HG02943 (cell line): ENCODE measurements around the gene VWA7.

Source experiments
- ATAC-seq: cut with Tn5 transposase; IDR thresholded peaks from one replicate; pipeline ENCODE4 v1.9.1; 2021; ENCODE audit warnings: mild to moderate bottlenecking, low read depth, moderate library complexity; ENCODE audit not compliant: unreplicated experiment

Gene VWA7

DNA sequence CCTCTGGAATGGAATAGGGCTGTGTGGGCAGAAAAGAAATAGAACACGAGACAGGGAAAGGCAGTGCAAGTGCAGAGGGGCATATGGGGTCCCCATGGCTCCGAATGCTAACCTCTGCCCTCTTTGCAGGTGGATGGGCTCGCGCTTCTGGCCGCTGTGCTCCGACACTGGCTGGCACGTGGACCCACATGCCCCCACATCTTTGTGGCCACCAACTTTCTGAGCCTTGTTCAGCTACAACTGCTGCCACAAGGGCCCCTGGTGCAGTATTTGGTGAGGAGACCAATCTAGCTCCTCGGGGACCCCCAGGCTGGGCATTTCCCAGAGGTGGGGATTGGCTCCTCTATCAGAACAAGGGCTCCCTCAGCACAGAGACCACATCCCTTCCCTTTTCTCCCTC is 15.8 kb downstream of the VWA7 start:
- no peak for ATAC-seq

DNA sequence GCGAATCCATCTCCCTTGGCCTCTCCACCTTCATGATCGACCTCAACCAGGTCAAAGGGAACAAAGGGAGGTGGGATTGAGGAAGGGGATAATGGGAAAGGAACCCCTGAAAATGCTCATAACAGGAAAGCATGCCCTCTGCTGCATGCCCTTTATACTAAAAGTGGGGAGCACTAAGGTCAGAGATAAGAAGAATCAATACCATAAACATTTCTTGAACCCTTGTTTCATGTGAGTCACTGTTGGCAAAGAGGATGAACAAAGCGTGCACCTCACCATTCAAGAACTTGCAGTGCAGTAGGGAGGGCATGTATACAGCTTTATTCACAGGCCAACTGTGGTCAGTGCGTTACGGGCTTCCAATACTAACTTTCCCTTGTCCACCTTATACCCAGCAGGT is 16.3 kb downstream of the VWA7 start:
- no peak for ATAC-seq

DNA sequence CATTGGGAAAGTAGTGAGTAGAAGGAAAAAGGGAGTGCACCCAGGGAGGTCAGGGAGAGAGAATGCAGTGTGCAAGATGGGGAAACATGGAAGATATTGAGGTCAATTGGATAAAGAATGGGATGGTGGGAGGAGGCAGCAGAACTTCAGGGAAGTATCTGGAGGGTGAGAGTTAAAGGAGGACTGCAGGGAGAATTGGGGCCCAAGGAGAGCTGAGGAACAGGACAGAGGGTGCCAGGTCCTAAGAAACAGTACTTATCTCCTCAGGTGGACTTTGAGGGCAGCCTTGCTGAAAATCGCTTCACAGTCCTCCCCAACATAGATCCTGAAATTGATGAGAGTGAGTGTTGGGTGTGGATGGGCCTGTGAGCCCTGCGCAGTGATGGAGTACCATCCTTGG is 18.8 kb downstream of the VWA7 start:
- ATAC-seq, result no peak

DNA sequence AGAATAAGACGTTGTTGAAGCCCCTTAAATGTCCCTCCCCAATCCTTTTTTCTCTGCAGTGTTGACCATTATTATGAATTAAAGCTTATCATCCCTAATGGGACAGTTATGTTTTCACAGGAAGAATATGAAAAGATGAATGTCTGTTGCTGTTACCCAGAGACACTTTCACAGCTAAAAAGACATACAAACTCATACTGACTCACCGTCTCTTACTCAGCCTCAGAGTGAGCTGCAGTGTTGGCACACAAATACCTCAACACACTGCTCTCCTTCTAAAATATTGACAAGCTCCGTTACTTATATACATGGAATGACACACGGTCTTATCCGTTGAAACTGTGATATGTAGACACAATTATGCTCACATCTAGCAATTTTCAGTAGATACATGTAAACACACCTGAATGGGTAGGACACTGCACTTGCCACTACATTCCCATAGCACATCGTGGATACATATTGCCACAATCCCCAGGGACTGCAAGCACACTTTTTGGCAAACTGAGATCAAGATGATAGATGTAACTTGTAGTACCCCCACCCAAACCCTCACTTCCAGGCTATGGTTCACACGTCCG is 24.3 kb downstream of the VWA7 start:
- ATAC-seq, result no peak

DNA sequence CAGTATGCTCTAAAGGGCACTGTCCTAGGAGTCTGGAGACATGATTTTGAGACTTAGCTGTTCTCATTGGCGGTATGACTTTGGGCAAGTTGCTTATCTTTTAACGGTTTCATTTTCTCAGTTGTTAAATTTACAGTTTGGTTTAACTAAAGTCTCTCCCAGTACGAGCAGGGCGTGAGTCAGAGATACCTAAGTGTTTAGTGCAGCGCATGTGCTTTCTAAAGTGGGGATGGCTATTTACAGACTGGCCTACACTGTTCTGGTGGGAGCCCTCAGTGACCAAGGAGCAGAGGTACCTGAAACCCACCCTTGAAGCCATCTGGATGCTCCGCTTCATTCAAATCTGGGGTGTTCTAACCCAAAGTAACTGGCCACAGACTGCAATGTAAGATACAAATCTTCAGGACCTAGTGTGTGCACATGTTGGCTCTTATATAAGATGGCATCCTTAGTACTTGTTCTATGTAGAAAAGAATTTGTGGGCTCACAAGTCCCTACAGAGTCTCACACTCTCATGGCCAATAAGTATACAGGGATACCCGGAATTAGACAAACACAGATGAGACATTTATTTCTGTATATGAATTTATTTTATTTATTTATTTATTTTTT is 26.6 kb downstream of the VWA7 start:
- no peak for ATAC-seq

DNA sequence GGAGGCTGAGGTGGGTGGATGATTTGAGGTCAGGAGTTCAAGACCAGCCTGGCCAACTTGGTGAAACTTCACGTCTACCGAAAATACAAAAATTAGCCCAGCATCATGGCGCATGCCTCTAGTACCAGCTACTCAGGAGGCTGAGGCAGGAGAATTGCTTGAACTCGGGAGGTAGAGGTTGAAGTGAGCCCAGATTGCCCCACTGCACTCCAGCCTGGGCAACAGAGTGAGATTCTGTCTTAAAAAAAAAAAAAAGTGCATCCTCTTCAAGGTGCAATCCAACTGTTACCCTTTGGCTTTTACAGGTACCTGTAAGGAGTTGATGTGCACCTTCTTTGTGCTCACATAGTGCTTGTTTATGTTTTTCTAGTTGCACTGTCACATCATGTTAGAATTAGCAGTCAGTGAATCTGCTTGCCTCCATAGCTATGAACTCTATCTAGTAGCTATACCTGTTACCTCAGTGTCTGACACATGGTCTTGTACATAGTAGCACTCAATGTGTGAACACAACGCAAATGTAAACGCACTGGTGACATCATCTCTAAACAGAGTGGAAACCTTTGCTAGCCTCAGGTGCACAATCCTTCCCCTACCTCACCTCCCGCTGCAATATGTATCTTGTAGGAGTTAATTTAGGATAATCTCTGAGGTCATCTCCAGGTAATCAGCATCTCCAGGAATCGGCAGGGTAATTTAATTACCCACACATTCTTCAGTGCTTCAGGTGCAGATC is 27.7 kb downstream of the VWA7 start:
- ATAC-seq, result no peak

DNA sequence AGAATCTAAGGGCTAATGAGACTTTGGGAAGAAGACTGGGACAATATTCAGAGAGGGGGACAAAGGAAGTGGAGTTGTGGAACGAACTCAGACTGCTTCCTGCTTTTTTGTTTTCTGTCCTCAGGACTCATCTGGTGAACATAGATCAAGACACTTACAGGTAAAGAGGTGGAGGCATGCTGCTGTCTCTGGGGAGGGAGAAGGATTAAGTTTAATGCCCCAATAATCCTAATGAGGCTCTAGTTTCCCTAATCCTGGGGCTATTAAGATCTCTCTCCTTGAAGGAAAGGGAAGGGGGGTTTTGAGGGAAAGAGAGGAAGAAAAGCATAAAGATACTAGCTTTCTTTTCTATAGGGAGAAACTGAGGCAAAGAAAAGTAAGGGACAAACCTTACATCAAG is 32.7 kb downstream of the VWA7 start:
- ATAC-seq, result no peak

DNA sequence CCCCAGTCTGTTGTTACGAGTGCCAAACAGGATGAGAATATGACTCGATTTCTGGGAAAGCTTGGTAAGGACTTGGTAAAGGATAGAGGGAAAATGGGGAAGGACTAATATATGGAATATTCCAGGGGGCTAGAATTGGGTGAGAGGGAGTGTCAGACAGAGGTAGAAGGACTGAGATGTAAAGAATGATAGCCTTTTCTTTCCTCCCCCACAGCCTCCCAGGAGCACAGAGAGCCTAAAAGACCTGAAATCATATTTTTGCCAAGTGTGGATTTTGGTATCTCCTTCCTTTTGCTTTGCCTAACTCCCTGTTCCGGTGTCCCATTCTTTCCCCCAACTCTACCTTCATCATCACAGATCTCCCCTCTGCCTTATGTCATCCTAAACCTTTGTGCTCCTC is 34.2 kb downstream of the VWA7 start:
- no peak for ATAC-seq

DNA sequence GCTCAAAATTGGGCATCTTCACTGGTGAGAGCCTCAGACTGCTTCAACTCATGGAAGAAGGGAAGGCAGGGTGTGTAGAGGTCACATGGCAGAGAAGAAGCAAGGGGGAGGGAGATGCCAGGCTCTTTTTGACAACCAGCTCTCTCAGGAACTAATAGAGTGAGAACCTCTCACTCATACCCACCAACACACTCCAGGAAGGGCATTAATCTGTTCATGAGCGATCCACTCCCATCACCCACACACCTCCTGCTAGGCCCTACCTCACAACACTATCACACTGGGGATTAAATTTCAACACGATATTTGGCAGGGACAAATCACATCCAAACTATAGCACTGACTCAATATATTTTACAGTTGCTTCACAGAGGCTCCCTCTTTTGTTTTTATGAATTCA is 35.3 kb downstream of the VWA7 start:
- ATAC-seq, result no peak

DNA sequence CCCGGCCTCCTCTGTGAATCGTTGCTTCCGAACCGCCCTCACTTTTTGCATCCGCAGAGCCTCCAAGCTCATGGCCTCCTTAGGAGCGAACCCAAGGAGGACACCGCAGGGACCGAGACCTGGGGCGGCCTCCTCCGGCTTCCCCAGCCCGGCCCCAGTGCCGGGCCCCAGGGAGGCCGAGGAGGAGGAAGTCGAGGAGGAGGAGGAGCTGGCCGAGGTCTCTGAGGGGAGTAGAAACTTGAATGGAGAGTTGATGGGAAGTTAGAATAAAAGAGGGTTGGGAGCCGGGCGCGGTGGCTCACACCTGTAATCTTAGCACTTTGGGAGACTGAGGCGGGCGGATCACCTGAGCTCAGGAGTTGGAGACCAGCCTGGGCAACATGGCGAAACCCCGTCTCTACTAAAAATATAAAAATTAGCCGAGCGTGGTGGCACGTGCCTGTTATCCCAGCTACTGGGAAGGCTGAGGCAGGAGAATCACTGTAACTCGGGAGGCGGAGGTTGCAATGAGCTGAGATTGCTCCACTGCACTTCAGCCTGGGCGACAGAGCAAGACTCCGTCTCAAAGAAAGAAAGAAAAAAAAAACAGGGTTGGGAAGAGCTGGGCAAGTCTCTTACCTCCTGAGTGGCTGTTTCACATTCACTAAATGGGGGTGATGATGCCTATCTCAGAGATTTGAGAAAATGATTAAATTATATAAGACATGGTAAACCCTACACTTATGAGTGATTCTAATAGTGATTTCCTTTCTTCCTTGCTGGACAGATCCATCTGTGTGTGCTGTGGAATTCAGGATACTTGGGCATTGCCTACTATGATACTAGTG is 36.5 kb downstream of the VWA7 start:
- no peak for ATAC-seq

DNA sequence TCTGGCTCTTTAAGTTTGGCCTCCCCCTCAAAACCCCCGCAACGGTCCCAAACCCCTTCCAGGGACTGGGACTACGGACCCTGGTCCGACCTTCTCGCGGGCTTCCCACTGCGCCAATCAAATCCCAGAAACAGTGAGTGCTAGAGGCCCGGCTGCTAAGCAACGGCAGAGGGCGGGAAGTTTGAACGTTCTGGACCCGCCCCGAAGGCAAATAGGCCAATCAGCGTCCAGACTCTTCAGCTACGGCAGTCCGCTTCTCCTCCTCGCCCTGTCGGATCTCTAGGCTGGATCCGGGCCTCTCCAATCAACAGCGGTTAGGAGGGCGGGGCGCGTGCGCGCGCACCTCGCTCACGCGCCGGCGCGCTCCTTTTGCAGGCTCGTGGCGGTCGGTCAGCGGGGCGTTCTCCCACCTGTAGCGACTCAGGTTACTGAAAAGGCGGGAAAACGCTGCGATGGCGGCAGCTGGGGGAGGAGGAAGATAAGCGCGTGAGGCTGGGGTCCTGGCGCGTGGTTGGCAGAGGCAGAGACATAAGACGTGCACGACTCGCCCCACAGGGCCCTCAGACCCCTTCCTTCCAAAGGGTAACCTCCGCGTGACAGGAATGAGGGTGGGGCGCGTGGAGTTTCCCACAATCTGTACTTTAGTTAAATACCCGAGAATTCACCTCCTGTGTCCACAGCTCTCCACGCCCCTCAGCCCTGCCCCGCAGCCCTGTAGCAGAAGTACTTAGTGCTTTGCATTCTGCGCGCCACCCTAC is 37.3 kb downstream of the VWA7 start, which contains the start of gene MSH5:
Gene MSH5 (plus strand): TSS at position 367 of the 758 bp plus-strand sequence. CDS start 462 bp downstream, outside the sequence.
- peak; percentile 62 for ATAC-seq

DNA sequence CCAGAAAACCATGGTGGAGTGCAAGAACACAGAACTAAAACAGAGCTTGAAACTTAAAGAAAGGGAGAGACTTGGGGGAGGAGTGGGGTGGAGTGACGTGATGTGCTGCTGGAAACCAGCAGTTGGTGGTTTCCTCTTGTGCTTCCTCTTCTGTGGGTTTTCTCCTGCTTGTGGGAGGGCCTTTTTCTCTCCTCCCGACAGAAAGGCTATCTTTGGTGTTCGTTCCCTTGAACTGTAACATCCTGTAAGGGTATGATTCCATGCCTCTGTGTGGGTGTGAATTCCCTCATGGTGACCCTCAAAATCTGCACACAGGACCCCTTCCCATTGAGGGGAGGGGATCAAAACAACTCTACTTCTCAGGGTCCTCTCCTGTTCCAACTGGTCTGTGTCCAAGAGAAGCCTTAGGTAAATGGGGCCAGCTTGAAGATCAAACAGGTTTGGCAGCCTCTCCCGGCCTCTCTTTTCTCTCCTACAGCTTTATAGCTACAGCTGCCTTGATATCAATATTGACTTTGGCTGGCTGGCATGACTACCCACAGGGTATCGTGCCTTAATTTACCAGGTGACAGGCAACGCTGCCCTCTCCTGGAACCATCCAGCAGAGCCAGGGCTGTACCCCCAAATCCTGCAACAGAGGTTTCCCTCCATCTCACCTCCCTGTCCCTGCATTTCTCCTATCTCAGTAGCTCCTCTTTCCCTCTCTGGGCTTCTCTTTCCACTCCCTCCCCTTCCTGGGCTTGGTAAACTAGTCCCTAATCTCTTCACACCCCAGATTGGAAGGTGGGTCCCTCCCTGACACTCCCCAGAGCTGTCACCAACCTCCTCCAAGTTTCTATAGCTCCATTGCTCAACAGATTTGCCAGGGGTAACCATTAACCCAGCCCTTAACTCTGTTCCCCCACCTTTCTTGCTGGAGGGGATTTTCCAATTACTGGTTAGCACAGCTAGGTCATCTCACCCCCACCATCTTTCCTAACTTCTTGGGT is 38.8 kb downstream of the VWA7 start:
- ATAC-seq, result no peak

DNA sequence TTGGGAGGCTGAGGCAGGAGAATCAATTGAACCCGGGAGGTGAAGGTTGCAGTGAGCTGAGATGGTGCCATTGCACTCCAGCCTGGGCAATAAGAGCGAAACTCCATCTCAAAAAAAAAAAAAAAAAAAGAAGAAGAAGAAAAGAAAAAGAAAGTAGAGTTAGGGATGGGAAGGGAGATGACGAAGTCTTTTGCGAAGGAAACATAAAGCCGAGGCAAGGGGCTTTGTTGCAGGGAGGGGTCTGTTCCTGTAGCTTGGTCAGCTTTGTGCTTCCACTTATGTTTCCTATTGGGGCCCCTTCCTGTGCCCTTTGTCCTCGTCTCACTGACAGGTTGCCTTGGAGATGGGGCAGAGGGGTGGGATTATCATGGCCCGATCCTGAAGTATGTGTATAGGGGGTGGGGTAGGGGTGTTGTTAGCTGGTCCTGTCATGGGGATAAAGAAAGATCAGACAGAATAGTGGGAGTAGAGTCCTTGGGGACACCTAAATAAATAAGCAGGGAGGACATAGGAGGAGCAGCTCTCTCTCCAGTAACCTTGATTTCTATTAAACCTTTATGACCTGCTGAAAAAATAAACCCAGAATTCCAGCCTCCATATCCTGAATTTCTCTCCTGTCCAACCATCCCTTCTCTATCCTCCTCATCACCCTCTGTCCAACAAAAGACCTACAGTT is 39.7 kb downstream of the VWA7 start:
- ATAC-seq, result no peak

DNA sequence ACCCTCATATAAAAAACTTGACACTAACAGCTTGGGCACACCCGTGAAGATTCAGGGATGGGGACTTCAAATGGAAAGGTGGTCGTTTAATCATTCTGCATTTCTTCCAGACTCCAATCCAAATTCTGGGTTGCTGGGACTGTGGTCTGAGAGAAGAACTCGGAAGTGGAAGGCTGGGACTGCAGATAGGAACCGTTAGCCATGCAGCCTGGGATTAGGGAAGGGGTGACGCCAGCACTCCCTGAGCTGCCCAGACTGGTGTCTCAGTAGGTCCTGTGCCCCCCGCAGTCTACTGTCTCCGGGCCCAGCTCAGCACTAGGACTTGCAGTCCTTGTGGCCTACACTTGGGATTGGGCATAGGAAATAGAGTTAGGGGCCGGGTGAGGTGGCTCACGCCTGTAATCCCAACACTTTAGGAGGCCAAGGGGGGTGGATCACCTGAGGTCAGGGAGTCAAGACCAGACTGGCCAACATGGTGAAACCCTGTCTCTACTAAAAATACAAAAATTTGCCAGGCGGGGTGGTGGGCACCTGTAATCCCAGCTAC is 40.3 kb downstream of the VWA7 start:
- ATAC-seq, result no peak

DNA sequence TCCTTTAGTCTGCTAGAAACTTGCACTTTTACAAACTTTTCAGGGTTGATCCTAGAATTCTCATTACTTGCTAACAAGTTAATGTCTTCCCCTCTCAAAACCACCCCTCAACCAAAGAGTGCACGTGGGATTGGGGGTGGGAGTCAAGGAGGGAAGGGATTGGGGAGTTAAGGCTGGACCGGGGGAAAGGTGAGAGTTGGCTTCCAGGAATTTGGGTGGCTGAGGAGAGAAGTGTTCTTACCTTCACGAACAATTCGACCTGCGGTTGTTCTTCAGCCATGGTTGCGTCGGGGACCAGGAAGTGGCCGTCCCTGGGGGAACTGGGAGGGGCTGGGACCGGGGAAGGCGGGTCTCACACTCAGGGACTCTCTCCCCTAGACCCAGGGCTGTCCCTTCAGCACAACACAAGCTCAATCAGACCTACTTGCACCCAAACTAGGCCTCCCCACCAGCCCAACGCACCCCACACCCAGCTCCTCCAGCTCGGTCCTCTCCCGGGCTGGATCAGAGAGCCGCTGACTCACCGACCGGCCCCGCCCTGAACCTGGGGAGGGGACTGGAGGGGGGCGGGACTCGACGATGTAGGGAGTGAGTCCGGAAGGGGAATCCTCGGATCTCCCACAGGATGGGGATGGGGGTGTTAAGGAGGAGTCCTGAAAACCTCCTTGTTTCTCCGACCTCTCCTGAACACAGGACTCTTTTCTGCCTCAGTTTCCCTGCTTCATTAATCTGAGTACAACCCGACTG is 40.9 kb downstream of the VWA7 start, which contains the start of gene CLIC1:
Gene CLIC1 (minus strand): TSS at position 510 of the 747 bp plus-strand sequence. CDS start 230 bp downstream, at position 280.
- ATAC-seq, result no peak

DNA sequence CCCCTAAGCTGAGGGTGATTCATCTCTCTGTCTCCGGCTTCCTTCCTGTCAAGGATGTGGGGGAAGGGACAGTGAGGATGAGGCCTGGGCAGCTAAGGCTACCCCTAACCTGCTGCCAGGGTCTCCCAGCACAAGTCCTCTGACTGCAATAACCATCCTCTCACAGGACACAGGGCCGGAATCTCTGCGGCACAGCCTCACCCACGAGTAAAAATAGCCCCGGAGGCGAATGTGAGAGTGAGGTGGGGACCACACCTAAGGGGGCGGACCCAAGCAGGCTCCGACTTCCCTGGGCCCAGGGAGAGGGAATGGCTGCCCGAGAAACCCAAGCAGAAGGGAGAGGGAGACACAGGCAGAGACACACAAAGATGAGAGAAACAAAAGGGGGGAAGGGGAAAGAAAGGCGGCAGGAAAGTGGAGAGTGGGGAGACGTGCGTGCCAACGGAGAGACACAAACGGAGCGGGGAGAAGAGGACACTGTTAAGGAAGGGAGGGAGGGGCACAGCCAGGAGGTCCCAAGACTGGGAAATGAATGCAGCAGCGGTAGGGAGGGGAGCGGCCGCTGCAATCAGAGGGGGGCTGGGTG is 42.2 kb downstream of the VWA7 start:
- no peak for ATAC-seq

DNA sequence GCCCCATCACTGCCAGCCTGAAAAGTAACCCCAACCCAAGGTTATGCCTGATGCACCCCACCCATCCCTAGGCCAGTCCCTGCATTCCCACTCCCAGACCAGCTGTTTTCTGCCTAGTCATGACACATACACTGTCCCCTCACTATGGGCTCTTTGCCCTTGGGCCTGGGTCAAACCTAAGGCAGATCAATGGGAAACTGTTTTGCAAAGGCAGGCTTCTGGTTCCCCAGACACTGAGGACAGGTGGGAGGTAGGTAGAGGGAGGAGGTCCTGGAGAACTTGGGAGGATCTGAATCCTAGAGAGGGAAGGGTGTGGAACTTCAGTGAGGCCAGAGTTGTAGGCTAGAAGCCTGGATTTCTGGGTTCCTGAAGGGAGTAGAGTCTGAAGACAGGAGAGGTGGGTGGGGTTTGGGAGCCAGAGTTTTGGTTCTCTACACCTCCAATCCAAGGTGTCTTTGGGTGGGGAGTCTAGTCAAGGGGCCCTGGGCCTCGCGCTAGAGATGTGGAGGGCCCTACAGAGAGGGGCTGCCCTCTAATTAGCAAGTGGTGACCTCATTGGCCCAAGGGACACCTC is 42.8 kb downstream of the VWA7 start:
- ATAC-seq, result no peak
